Renal cortex interstitium (tissue), 11 donors: ENCODE results near the gene ANKRD29. TPM values are rescaled to one million over a fixed set of nuclear protein-coding genes. Genes with fewer than 3 reads are reported as not detected.
"Not testable (repeated sequence)": the region's sequence is repeated elsewhere in the genome, so short reads cannot be mapped to it uniquely, and the experiment has no call there.

ENCODE experiments used
- DNase-seq, 11 donors: peaks; one replicate each; pipeline ENCODE4 v3.0.0-alpha.2; 2013; ENCODE audit warnings: low read depth in 9 of 11, low spot score in 4 of 11; ENCODE audit errors: extremely low read depth in 1 of 11
- polyA plus RNA-seq, 3 donors: library from polyadenylated mRNA; unstranded; fragments of 120-200 nt; gene quantifications; one replicate each; pipeline ENCODE4 v1.2.1, GENCODE V29; 2013; ENCODE audit not compliant: insufficient read length in 3 of 3

The ANKRD29 gene
- polyA plus RNA-seq, 3 donors, result 0.72 to 1.3 (median 0.95) TPM

GRCh38 chr18:23591011-23591410, 71.7 kb downstream of the ANKRD29 start:
- no peak for DNase-seq

- no peak for DNase-seq
These were observed 73.7 kb downstream of the ANKRD29 start for GRCh38 chr18:23588836-23589560.

GRCh38 chr18:23587220-23587642, 75.5 kb downstream of the ANKRD29 start:
- DNase-seq, result no peak

GRCh38 chr18:23586249-23587196, 76.2 kb downstream of the ANKRD29 start, which contains the start of gene NPC1:
NPC1 (minus strand) TSS chr18:23586506; CDS start chr18:23586343, 163 bp downstream.
- peak; percentile 82 to 92 (median 89) for DNase-seq

GRCh38 chr18:23585897-23586248, 76.8 kb downstream of the ANKRD29 start:
- DNase-seq, result peak in 3 of 11 donors; percentile 4 to 7 (median 7)

- peak in 3 of 11 donors; percentile 11 to 23 (median 13) for DNase-seq
These were observed 77.5 kb downstream of the ANKRD29 start for GRCh38 chr18:23585007-23585871.

- no peak for DNase-seq
These were observed 78.4 kb downstream of the ANKRD29 start for GRCh38 chr18:23584019-23584983.

GRCh38 chr18:23583071-23583865, 79.4 kb downstream of the ANKRD29 start:
- DNase-seq, result no peak

GRCh38 chr18:23580677-23581367, 81.9 kb downstream of the ANKRD29 start:
- DNase-seq, result no peak

- DNase-seq, result no peak
These were observed 83.6 kb downstream of the ANKRD29 start for GRCh38 chr18:23578891-23579653.

- no peak for DNase-seq
These were observed 84.5 kb downstream of the ANKRD29 start for GRCh38 chr18:23578067-23578701.

- DNase-seq, result not testable (repeated sequence)
These were observed 85.2 kb downstream of the ANKRD29 start for GRCh38 chr18:23577521-23577920.

GRCh38 chr18:23575309-23575651, 87.4 kb downstream of the ANKRD29 start:
- no peak for DNase-seq

GRCh38 chr18:23574611-23575308, 88.0 kb downstream of the ANKRD29 start:
- no peak for DNase-seq
